ENCODE results near the gene PRICKLE2. TPM values are rescaled to one million over a fixed set of nuclear protein-coding genes. Genes with fewer than 3 reads are reported as not detected.

The PRICKLE2 gene
- total RNA-seq, 1 experiment from 2014 or later, result 9.6 TPM

GRCh38 chr3:64129581-64129980 is 95.7 kb downstream of the PRICKLE2 start:
- Mint-ChIP-seq H3K27me3 (ENCODE audit: insufficient read depth, unreplicated experiment) (no peaks in the 10 kb centered on the region), H3K9me3 (ENCODE audit: unreplicated experiment) (no peaks in the 10 kb centered on the region), H3K36me3 (ENCODE audit: insufficient read depth, unreplicated experiment) (no peaks in the 10 kb centered on the region), H3K4me3 (ENCODE audit: unreplicated experiment) (no peak overlapping the region), H3K27ac (ENCODE audit: low read depth, unreplicated experiment) (no peak overlapping the region), H3K4me1 (ENCODE audit: insufficient read depth, unreplicated experiment) (peaks cover 6% of the 10 kb centered on the region)
- intact Hi-C loops (cut with micrococcal nuclease), result no loop called here
- no peak for TF ChIP-seq CTCF (IDR thresholded peaks at IDR 0.05; ENCODE audit: unreplicated experiment)
- BruUV-seq (replicated peaks), result no TSS peak
- POLR2A ChIA-PET, result no interaction called here
- CTCF ChIA-PET, result interaction anchor here (1.1 kb wide), 1 partner anchor 55 kb away, joined by 3 read pairs; no protein-coding TSS in a partner anchor
- no peak for DNase-seq (ENCODE audit: unreplicated experiment)

- POLR2A ChIA-PET, result no interaction called here
- Mint-ChIP-seq H3K27me3 (ENCODE audit: insufficient read depth, unreplicated experiment) (no peaks in the 10 kb centered on the region), H3K27ac (ENCODE audit: low read depth, unreplicated experiment) (no peak overlapping the region), H3K36me3 (ENCODE audit: insufficient read depth, unreplicated experiment) (no peaks in the 10 kb centered on the region), H3K4me3 (ENCODE audit: unreplicated experiment) (no peak overlapping the region), H3K4me1 (ENCODE audit: insufficient read depth, unreplicated experiment) (peaks cover 6% of the 10 kb centered on the region), H3K9me3 (ENCODE audit: unreplicated experiment) (no peaks in the 10 kb centered on the region)
- CTCF ChIA-PET, result interaction anchor here (1.1 kb wide), 1 partner anchor 55 kb away, joined by 3 read pairs; no protein-coding TSS in a partner anchor
- no peak for TF ChIP-seq CTCF (IDR thresholded peaks at IDR 0.05; ENCODE audit: unreplicated experiment)
- intact Hi-C loops (cut with micrococcal nuclease), result no loop called here
- no TSS peak for BruUV-seq (replicated peaks)
- no peak for DNase-seq (ENCODE audit: unreplicated experiment)
Measured at GRCh38 chr3:64129106-64129505, 96.2 kb downstream of the PRICKLE2 start.

GRCh38 chr3:64125561-64125960 is 99.7 kb downstream of the PRICKLE2 start:
- ChIA-PET CTCF (interaction anchor here (0.7 kb wide), 1 partner anchor 33 kb away, joined by 3 read pairs; no protein-coding TSS in a partner anchor), POLR2A (no interaction called here)
- no peaks in the 10 kb centered on the region for H3K4me1 Mint-ChIP-seq (ENCODE audit: insufficient read depth, unreplicated experiment)
- BruUV-seq (replicated peaks), result no TSS peak
- H3K4me3 Mint-ChIP-seq (ENCODE audit: unreplicated experiment), result no peak overlapping the region
- peaks cover 17% of the 10 kb centered on the region for H3K36me3 Mint-ChIP-seq (ENCODE audit: insufficient read depth, unreplicated experiment)
- TF ChIP-seq CTCF (IDR thresholded peaks at IDR 0.05; ENCODE audit: unreplicated experiment), result no peak
- H3K27me3 Mint-ChIP-seq (ENCODE audit: insufficient read depth, unreplicated experiment), result no peaks in the 10 kb centered on the region
- DNase-seq (ENCODE audit: unreplicated experiment), result no peak
- H3K27ac Mint-ChIP-seq (ENCODE audit: low read depth, unreplicated experiment), result no peak overlapping the region
- H3K9me3 Mint-ChIP-seq (ENCODE audit: unreplicated experiment), result no peaks in the 10 kb centered on the region
- intact Hi-C loops (cut with micrococcal nuclease), result no loop called here

- Mint-ChIP-seq H3K9me3 (ENCODE audit: unreplicated experiment) (peaks cover 4% of the 10 kb centered on the region), H3K4me3 (ENCODE audit: unreplicated experiment) (no peak overlapping the region), H3K27me3 (ENCODE audit: insufficient read depth, unreplicated experiment) (no peaks in the 10 kb centered on the region), H3K36me3 (ENCODE audit: insufficient read depth, unreplicated experiment) (peaks cover 22% of the 10 kb centered on the region), H3K27ac (ENCODE audit: low read depth, unreplicated experiment) (no peak overlapping the region), H3K4me1 (ENCODE audit: insufficient read depth, unreplicated experiment) (no peaks in the 10 kb centered on the region)
- CTCF ChIA-PET, result interaction anchor here (0.6 to 1.0 kb wide), 4 partner anchors 28 to 361 kb away, joined by 3 read pairs; no protein-coding TSS in a partner anchor
- BruUV-seq (replicated peaks), result no TSS peak
- no peak for DNase-seq (ENCODE audit: unreplicated experiment)
- intact Hi-C loops (cut with micrococcal nuclease), result no loop called here
- POLR2A ChIA-PET, result interaction anchor here (1.1 to 1.2 kb wide), 2 partner anchors 13 to 16 kb away, joined by 3 to 4 read pairs; no protein-coding TSS in a partner anchor
- no peak for TF ChIP-seq CTCF (IDR thresholded peaks at IDR 0.05; ENCODE audit: unreplicated experiment)
Measured at GRCh38 chr3:64123931-64124330, 101.3 kb downstream of the PRICKLE2 start.

Data from MCF 10A (cell line).